GM19372 (cell line): Measurements from ENCODE around the gene TAX1BP1.

ENCODE experiments used
- ATAC-seq: cut with Tn5 transposase; IDR thresholded peaks from one replicate; pipeline ENCODE4 v1.9.1; 2021; ENCODE audit warnings: mild to moderate bottlenecking, low read depth, moderate library complexity; ENCODE audit not compliant: unreplicated experiment

The TAX1BP1 gene

DNA sequence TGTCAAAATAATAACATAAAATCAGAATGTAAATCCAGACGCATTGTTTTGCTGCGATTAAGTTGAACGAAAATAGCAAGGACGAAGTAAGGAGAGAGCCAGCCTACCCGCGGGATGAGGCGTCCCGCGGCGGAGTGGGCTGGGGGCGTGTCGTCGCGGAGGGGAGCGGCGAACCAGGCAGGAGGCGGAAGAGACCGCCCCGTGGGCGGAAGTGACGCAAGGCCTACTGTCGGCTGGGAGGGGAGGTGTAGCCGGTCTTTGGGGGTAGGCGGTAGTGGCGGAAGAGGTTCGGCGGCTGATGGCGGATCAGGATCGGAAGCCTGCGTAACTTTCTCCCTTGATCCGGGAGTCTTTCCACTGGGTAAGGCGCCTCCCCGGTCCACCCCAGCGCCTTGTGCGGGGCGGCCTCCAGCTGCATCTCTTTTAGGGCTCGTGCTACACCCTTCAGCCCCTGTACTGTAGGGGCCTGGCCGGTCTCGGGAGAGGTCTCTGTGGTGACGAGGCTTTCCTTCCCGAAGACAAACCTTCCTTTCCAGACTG is at the start of gene TAX1BP1:
Gene TAX1BP1, plus strand, starts transcription at position 254 of the 540 bp plus-strand sequence. CDS start 8,363 bp downstream, outside the sequence.
- peak; percentile 89 for ATAC-seq

- ATAC-seq: no peak
Observed at GRCh38 chr7:27690649-27691048, 49.3 kb upstream of the TAX1BP1 start.

- ATAC-seq: no peak
Observed at GRCh38 chr7:27693794-27694193, 46.2 kb upstream of the TAX1BP1 start.

DNA sequence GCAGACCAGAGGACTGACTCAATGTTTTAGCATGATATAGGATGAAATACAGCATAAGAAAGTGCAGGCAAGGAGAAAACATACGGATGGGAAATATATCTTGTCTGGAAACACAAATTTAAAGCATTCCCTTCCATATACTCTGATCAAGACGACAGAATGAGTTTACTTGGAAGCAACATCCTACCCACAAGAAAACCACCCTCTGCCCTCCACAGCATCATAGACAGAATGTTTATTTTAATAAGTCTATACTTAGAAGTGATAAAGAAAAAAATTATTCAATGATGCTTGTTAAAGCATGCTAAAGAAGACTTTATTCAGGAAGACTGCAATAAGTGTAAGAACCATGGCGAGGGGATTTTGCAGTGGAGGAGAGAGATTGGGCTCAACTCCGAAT is 44.9 kb upstream of the TAX1BP1 start:
- no peak for ATAC-seq

DNA sequence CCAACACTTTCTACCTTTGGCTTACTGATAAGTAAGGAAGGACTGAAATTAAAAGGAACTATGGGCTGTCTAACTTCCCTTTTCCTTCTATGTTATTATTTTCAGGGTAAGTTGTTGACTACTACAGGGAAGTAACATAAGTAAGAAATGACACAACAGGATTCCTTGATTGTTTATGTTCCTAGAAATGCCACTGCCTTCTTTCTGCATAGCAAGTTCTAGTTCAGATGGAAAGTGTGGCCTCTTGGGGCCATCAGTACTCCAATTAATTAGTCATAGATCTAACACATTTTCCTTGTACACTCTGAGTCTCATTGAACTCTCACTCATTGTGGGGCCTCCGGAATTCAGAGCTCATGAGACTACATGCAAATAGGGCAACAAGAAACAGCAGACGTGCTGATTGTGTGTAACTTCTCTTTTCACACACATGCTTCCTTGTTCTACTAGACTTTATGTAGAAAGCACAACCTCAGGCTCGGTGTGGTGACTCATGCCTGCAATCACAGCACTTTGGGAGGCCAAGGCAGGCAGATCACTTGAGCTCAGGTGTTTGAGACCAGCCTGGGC is 42.0 kb upstream of the TAX1BP1 start:
- no peak for ATAC-seq

- ATAC-seq: no peak
Observed at GRCh38 chr7:27699751-27700150, 40.2 kb upstream of the TAX1BP1 start.

GRCh38 chr7:27700501-27700900 is 39.5 kb upstream of the TAX1BP1 start:
- ATAC-seq: no peak

GRCh38 chr7:27703181-27703580 is 36.8 kb upstream of the TAX1BP1 start:
- ATAC-seq: no peak

- ATAC-seq: no peak
Observed at GRCh38 chr7:27704422-27705199, 35.4 kb upstream of the TAX1BP1 start.

DNA sequence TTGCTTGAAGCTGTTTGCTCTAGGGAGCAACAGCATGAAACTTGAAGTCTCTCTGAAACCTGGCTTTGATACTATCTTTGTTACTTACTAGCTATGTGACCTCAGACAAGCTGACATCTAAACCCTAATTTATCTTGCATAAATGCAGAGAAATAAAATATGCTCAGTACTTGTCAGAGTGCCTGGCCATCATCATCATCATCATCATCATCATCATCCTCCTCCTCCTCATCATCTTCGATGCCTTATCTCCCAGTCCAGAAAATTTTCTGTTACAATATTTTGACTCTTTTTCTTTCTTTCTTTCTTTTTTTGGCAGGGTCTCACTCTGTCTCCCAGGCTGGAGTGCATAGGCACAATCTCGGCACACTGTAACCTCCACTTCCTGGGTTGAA is 34.8 kb upstream of the TAX1BP1 start:
- ATAC-seq: no peak

DNA sequence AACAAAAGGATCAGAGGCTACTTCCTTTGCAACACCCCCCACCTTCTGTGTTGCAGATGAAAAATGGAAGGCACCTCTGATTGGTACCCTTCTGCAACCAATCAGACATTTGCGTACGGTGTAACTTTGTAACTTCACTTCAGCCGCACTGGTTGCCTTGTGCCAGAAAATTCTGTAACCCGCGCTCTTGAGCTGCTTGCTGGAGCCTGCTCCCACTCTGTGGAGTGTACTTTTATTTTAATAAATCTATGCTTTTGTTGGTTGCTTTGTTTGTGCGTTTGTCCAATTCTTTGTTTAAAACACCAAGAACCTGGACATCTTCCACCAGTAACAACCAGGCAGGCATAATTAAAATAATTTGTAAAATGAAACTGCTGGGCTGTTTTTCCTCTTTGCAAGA is 31.5 kb upstream of the TAX1BP1 start:
- ATAC-seq: no peak

DNA sequence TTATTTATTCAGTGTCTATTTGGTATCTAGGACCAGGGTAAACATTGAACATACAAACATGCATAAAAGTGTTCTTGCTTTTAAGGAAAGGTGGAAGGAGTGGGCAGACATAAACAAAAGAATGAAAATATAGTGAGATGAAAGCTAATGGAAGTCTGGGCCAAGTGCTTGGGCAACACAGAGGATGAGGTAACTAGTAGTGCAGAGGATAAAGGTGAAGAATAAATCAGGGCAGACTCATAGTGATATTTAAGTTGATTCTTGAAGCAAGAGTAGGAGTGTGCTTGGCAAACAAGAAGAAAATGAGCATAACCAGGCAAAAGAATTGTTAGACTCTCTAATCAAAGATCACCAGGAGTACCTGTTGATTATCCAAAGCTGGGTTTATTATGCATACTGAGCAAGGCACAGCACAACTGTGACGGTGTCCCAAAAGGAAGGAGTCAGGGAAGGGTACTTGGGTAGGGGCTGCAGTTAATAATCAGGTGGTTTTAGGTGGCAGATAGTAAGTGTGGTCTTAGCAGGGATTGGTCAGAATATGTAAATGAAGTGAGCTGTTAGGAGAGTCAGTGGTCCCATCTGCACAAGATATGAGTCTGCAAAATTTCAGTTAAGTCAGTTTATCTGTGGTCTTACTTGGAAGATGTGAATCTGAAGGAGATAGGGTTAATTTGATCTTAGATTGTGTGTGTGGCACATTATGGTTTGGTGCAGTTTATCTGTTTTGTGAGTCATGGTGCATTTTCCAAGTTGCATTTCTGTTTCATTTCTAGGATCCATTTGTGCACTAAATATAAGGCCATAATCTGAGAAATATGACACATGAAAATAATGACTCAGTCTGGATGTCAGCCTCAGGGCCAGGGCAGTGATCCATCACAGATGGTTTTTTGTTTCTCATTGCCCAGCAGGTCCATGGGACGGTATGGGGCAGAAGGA is 30.6 kb upstream of the TAX1BP1 start:
- ATAC-seq: no peak

DNA sequence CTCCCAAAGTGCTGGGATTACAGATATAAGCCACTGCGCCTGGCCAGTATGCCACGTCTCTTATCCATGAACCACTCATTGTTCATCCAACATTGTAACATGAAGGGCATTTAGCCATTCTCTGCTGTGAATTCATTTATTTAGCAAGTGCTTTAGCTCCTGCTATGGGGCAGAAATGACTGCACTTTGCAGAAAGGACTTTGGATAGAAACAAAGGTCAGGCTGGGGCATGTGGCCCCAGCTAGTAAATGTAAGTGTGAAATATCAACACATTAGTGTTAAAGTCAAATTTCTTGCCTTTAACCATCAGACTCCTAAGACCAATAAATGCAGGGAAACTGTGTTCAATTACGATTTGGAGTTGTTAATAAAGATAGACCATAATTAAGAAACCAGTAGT is 27.7 kb upstream of the TAX1BP1 start:
- ATAC-seq: no peak

GRCh38 chr7:27714831-27715444 is 25.0 kb upstream of the TAX1BP1 start:
- no peak for ATAC-seq

GRCh38 chr7:27723085-27723484 is 16.9 kb upstream of the TAX1BP1 start:
- ATAC-seq: no peak

DNA sequence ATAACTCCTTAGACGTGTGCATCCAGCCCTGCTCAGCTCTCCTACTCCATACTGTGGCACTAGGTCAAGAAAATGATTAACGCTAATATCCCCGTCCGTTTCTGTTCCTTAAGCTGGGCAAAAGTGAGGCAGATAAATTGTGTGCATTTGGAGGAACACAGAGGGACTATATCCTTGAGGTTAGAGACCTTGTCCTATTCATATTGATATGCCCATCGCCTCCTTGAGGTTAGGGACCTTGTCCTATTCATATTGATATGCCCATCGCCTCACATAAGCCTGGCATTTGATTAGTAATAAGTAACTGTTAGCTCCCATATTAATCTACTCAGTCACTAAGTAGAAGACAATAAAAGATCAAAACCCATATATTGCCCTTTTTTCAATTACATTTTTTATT is 12.9 kb upstream of the TAX1BP1 start:
- ATAC-seq: no peak

GRCh38 chr7:27730112-27730511 is 9.8 kb upstream of the TAX1BP1 start:
- no peak for ATAC-seq

- ATAC-seq: no peak
Observed at GRCh38 chr7:27734583-27734982, 5.4 kb upstream of the TAX1BP1 start.

- no peak for ATAC-seq
Observed at GRCh38 chr7:27735165-27735564, 4.8 kb upstream of the TAX1BP1 start.

- ATAC-seq: no peak
Observed at GRCh38 chr7:27735831-27736230, 4.1 kb upstream of the TAX1BP1 start.
